ENCODE data around the gene EMD.
"Not testable (repeated sequence)": the region's sequence is repeated elsewhere in the genome, so short reads cannot be mapped to it uniquely, and the experiment has no call there.

Gene EMD

DNA sequence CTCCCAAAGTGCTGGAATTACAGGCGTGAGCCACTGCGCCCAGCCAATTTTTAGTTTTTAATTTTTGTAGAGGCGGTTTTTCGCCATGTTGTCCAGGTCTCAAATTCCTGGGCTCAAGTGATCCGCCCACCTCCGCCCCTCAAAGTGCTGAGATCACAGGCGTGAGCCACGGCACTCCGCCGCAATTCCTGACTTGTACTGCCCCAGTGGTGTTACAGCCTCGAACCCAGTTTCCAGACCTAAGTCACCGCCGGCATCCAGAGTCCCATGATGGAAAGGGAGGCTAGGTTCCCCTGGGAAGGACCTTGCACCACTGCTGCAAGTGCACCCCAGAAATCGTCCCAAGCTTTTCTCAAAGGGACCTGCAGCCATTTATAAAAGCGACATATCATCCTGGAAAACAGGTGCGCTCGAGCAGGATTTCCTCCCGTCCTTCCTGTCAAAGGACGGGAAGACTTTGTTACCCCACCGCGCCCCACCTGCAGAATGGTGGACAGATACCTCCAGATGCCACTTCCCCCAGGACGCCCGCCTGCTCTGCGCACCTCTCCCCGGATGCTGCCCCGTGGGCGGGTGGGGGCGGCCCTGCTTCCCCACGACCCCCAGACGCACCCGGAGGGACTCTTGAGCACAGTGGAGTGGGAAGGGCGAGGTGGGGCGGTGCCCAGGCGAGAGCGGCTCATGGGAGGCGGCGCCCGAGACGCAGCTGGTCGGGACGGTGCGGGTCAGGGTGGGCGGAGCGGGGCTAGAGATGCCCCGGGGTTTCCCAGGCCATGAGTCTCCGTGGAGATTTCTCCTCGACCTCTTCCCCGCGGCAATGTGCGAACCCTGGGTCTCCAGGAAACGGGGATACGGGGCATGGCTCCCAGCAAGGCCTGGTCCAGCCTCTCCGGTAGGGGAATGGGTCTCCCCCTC, 18.1 kb downstream of the EMD start:
- peak; percentile 75 to 87 for DNase-seq
- H3K36me3 ChIP-seq, result peaks cover 15 to 24% (median 23%) of the 10 kb centered on the region in 3 donors

DNA sequence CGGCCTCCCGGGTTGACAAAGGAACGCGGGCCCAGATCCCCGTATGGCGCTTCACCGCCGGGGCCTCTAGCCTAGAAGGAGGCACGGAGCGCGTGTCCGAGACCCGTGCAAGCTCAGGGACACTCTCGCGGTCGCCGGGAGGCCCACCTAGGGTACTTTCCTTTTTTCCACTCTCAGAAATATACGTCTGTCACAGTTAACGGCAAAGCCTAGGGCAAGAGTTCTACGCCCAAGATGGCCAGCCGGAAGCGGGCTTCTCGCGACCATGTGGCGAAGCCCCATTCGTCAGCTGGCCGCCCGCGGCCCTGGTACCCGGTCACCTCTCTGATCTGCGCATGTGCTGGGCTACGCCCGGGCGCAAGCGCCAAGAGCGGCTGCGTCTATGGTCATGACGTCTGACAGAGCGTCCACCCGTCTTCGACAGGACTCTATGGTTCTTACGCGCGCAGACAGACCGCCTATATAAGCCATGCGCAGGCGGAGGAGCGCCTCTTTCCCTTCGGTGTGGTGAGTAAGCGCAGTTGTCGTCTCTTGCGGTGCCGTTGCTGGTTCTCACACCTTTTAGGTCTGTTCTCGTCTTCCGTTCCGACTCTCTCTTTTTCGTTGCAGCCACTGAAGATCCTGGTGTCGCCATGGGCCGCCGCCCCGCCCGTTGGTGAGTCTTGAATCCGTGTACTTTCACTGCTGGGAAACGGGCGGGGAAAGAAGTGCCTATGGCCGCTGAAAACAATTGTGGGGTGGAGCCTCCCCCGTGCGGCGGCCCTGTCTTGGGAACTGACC, 19.0 kb downstream of the EMD start, which contains the start of gene RPL10:
TSS of gene RPL10 (plus strand) at position 490 of the 780 bp plus-strand sequence. CDS start at position 633, 143 bp downstream.
- H3K36me3 ChIP-seq, result peaks cover 15 to 24% (median 23%) of the 10 kb centered on the region in 3 donors
- intact Hi-C loops (cut with DNase I; ENCODE audit: low total_unique reads), result no loop called here
- DNase-seq, result peak; percentile 91 to 98
- no peaks in the 10 kb centered on the region for H3K9me3 ChIP-seq
- no peaks in the 10 kb centered on the region for H3K27me3 ChIP-seq
- H3K4me1 ChIP-seq, result peaks cover 0 to 19% (median 12%) of the 10 kb centered on the region in 4 donors
- TF ChIP-seq, protein P1, sequence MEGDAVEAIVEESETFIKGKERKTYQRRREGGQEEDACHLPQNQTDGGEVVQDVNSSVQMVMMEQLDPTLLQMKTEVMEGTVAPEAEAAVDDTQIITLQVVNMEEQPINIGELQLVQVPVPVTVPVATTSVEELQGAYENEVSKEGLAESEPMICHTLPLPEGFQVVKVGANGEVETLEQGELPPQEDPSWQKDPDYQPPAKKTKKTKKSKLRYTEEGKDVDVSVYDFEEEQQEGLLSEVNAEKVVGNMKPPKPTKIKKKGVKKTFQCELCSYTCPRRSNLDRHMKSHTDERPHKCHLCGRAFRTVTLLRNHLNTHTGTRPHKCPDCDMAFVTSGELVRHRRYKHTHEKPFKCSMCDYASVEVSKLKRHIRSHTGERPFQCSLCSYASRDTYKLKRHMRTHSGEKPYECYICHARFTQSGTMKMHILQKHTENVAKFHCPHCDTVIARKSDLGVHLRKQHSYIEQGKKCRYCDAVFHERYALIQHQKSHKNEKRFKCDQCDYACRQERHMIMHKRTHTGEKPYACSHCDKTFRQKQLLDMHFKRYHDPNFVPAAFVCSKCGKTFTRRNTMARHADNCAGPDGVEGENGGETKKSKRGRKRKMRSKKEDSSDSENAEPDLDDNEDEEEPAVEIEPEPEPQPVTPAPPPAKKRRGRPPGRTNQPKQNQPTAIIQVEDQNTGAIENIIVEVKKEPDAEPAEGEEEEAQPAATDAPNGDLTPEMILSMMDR (IDR thresholded peaks at IDR 0.05), result no peak
- H3K27ac ChIP-seq, result peak within 1 kb of the TSS; percentile 97 to 99
- peak within 1 kb of the TSS; percentile 81 to 87 for H3K4me3 ChIP-seq

More for the DNA sequence above, 18.1 kb downstream of the EMD start:
- intact Hi-C loops (cut with DNase I; ENCODE audit: low total_unique reads), result no loop called here
- H3K4me3 ChIP-seq, result peak overlapping the region; percentile 81 to 87
- no peaks in the 10 kb centered on the region for H3K27me3 ChIP-seq
- H3K27ac ChIP-seq, result peak overlapping the region; percentile 97 to 99
- H3K9me3 ChIP-seq, result no peaks in the 10 kb centered on the region
- TF ChIP-seq, protein P1 (IDR thresholded peaks at IDR 0.05), result no peak
- H3K4me1 ChIP-seq, result peaks cover 0 to 19% (median 12%) of the 10 kb centered on the region in 4 donors

DNA sequence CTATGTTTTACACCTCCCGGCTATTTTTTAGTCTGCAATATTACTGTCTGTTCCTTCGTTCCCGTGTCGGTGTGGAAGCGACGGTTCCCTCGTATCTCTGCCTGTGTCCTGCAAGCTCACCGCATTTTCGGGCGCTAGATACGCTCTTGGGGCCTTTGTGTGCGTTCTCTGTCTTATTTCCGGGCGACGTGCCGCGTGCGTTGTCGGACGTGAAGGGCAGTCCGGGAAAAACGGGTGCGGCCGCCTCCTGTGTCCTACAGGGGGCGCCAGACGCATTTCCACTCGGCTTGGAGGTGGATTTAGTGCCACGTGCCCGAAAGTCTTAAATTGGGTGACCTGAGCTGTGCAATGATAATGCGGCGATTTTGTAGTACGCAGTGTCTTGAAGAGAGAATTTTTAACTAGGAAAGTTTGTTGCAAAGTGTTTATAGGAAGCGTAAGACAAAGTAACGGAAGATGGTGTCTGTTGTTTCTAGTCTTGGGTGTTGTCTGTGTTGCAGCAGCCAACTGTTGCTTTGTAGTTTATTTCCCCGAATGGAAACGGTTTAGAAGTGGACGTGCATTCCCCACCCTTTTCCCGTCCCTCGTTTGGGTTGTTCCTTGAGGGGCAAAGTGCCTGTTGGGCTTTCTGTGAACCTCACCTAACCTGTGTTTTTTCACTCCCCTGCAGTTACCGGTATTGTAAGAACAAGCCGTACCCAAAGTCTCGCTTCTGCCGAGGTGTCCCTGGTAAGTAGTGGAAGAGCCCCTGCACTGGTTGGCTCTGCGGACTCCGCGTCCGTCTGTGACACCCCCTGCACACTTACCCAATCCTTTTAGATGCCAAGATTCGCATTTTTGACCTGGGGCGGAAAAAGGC, 19.8 kb downstream of the EMD start:
- intact Hi-C loops (cut with DNase I; ENCODE audit: low total_unique reads), result no loop called here
- Histone ChIP-seq H3K9me3 (no peaks in the 10 kb centered on the region), H3K4me1 (peaks cover 0 to 19% (median 12%) of the 10 kb centered on the region in 4 donors), H3K27ac (peak overlapping the region; percentile 97 to 99), H3K27me3 (no peaks in the 10 kb centered on the region), H3K4me3 (peak overlapping the region; percentile 81 to 87), H3K36me3 (peaks cover 15 to 24% (median 23%) of the 10 kb centered on the region in 3 donors)
- TF ChIP-seq, protein P1 (IDR thresholded peaks at IDR 0.05), result peak; percentile 79 to 83
- peak; percentile 86 to 93 for DNase-seq

DNA sequence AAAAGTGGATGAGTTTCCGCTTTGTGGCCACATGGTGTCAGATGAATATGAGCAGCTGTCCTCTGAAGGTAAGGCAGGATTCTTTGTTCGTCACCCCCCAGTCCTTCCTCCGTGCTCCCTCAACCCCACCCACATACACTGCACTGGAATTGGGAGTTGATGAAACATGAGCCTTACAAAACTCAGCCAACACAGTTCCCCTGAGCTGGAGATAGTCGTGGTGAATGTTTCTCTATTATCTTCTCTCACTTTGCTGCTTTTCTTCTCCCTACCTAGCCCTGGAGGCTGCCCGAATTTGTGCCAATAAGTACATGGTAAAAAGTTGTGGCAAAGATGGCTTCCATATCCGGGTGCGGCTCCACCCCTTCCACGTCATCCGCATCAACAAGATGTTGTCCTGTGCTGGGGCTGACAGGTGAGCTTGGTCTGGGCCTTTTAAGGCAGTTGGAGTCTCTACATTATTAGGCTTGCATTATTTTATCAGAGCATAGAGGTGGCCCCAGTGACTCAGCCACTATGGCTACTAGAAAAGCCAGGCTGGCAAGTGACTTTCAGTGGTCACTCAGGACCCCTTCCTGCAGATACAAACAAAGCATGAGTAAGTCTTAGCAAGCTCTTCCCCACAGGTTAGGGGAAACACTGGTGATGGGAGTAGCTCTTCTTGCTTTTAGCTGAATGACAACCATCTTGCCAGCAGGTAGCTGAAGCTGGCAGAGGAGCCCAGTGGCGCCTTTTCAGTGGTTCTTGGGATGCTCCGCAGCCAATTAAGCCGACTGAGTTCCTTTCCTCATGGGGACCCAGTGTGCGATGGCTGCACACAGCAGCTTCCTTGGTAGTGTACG, 20.7 kb downstream of the EMD start:
- TF ChIP-seq, protein P1 (IDR thresholded peaks at IDR 0.05), result no peak
- peak overlapping the region; percentile 81 to 87 for H3K4me3 ChIP-seq
- H3K27ac ChIP-seq, result peak overlapping the region; percentile 97 to 99
- H3K4me1 ChIP-seq, result peaks cover 0 to 19% (median 12%) of the 10 kb centered on the region in 4 donors
- peaks cover 15 to 24% (median 23%) of the 10 kb centered on the region in 3 donors for H3K36me3 ChIP-seq
- no peaks in the 10 kb centered on the region for H3K9me3 ChIP-seq
- no peak for DNase-seq
- intact Hi-C loops (cut with DNase I; ENCODE audit: low total_unique reads), result loop anchor here (5.0 kb wide), 1 partner anchor 133 kb away; no protein-coding TSS in a partner anchor
- H3K27me3 ChIP-seq, result no peaks in the 10 kb centered on the region

DNA sequence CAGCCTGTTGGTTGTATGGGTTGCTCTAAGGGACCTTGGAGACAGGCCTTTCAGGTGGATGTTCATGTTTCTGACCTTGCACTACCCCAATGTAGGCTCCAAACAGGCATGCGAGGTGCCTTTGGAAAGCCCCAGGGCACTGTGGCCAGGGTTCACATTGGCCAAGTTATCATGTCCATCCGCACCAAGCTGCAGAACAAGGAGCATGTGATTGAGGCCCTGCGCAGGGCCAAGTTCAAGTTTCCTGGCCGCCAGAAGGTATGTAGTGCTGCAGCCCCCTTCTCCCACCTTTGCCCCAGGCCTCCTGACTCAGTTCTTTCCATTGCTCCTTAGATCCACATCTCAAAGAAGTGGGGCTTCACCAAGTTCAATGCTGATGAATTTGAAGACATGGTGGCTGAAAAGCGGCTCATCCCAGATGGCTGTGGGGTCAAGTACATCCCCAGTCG, 21.3 kb downstream of the EMD start:
- Histone ChIP-seq H3K27ac (peak overlapping the region in 1 of 2 donors; percentile 99), H3K4me3 (peak overlapping the region in 1 of 2 donors; percentile 81), H3K4me1 (peaks cover 0 to 19% (median 12%) of the 10 kb centered on the region in 4 donors), H3K36me3 (peaks cover 15 to 24% (median 23%) of the 10 kb centered on the region in 3 donors)
- H3K9me3 ChIP-seq, DNase-seq, H3K27me3 ChIP-seq: not testable (repeated sequence)
- intact Hi-C loops (cut with DNase I; ENCODE audit: low total_unique reads), result loop anchor here (5.0 kb wide), 1 partner anchor 132 kb away; no protein-coding TSS in a partner anchor
